Ishikawa (cell line): ENCODE data around the gene MARCOL.

Experiments used
- RAD21 ChIP-seq: IDR thresholded peaks from 2 replicates; pipeline ENCODE4 v1.6.1; 2012; ENCODE audit warnings: low read depth
- TAF1 ChIP-seq: IDR thresholded peaks from 2 replicates; pipeline ENCODE4 v1.6.1; 2012; ENCODE audit warnings: low read depth, mild to moderate bottlenecking
- TEAD4 ChIP-seq: IDR thresholded peaks from 2 replicates; pipeline ENCODE4 v1.6.1; 2012

- TF ChIP-seq TEAD4 (no peak), RAD21 (no peak), TAF1 (no peak)
Measured at GRCh38 chr5:148214665-148215185, 23.6 kb upstream of the MARCOL start.
